HCT116 (cell line): Measurements from ENCODE around the gene FHIT. TPM values are rescaled to one million over a fixed set of nuclear protein-coding genes. Genes with fewer than 3 reads are reported as not detected.

Source experiments
- ATAC-seq: fragments of 200-7000 bp; cut with Tn5 transposase; 2 replicates; pipeline ENCODE4 v1.9.1; 2020; ENCODE audit warnings: mild to moderate bottlenecking, moderate library complexity
- BruUV-seq: library from RNA; stranded (reverse); fragments of 400-500 nt; replicated peaks from 2 replicates; lab custom pipeline; 2021; lab: Mats Ljungman, UMichigan
- CTCF ChIA-PET: fragments of 300-600 bp; sonication (Branson Sonifier 250); formaldehyde crosslinking; loops from one replicate; lab custom pipeline; 2021; ENCODE audit warnings: antibody characterized with exemption; lab: Charles Lee
- POLR2A ChIA-PET: fragments of 300-600, 350-600 bp; sonication (Branson Sonifier 250); formaldehyde crosslinking; loops from one replicate; lab custom pipeline; 2021; ENCODE audit warnings: antibody characterized with exemption; lab: Charles Lee
- RAD21 ChIA-PET, 2 experiments: fragments of 300-600 bp; sonication (Branson Sonifier 250); formaldehyde crosslinking; loops; one replicate each; lab custom pipeline; 2023; ENCODE audit warnings: low total read pairs in 2 of 2; ENCODE audit not compliant: uncharacterized antibody in 2 of 2, unreplicated experiment in 2 of 2, low non-redundant PET in 1 of 2; lab: Charles Lee
- DNase-seq: peaks from one replicate; pipeline ENCODE4 v3.0.0-alpha.2; 2010; ENCODE audit warnings: low read depth, low spot score
- H2AFZ ChIP-seq: fragments of 200-600 bp; shearing (Covaris generic), sonication (generic); 2 replicates; pipeline ENCODE4 v1.6.1; 2017; ENCODE audit warnings: low read depth, mixed run types, mixed read lengths, antibody characterized with exemption, low read length; ENCODE audit not compliant: poor library complexity, severe bottlenecking
- H3K27ac ChIP-seq: 2 replicates; pipeline ENCODE4 v1.5.1; 2012; ENCODE audit warnings: low read depth, low read length
- H3K27me3 ChIP-seq: fragments of 200-600 bp; sonication (generic); 2 replicates; pipeline ENCODE4 v1.6.1; 2016; ENCODE audit warnings: mixed run types, low read length, mixed read lengths; ENCODE audit not compliant: insufficient read depth
- H3K36me3 ChIP-seq, 2 experiments: fragments of 200-500 bp in 1 of 2; fragments of 200-600 bp in 1 of 2; sonication (Bioruptor generic) in 1 of 2; sonication (generic) in 1 of 2; 2 replicates each; pipeline versions ENCODE4 v1.5.1 to v1.6.1; 2014 to 2016; ENCODE audit warnings: low read length in 2 of 2, inconsistent platforms in 1 of 2, mixed read lengths in 1 of 2, mixed run types in 1 of 2; ENCODE audit not compliant: insufficient read depth in 2 of 2, control insufficient read depth in 1 of 2
- H3K4me1 ChIP-seq, 2 experiments: fragments of 200-600 bp in 1 of 2; sonication (generic) in 1 of 2; 2 replicates each; pipeline versions ENCODE4 v1.5.1 to v1.6.1; 2012 to 2017; ENCODE audit warnings: low read length in 2 of 2, inconsistent platforms in 1 of 2, mild to moderate bottlenecking in 1 of 2, mixed read lengths in 1 of 2, mixed run types in 1 of 2, moderate library complexity in 1 of 2; ENCODE audit not compliant: insufficient read depth in 2 of 2, control insufficient read depth in 1 of 2
- H3K4me2 ChIP-seq: fragments of 200-600 bp; sonication (generic); 2 replicates; pipeline ENCODE4 v1.6.1; 2017; ENCODE audit warnings: mixed run types, low read length, mixed read lengths
- H3K4me3 ChIP-seq, 2 experiments: fragments of 200-600 bp in 1 of 2; sonication (generic) in 1 of 2; replicated peaks in 1 of 2; 2 replicates each; pipeline ENCODE4 v1.5.1; 2011 to 2016; ENCODE audit warnings: low read length in 2 of 2, control low read depth in 1 of 2, low read depth in 1 of 2, mild to moderate bottlenecking in 1 of 2, mixed read lengths in 1 of 2, mixed run types in 1 of 2
- H3K79me2 ChIP-seq: fragments of 200-600 bp; sonication (generic); 2 replicates; pipeline ENCODE4 v1.6.1; 2017; ENCODE audit warnings: mild to moderate bottlenecking, mixed run types, low read length, moderate library complexity, mixed read lengths; ENCODE audit not compliant: insufficient read depth
- H3K9ac ChIP-seq: fragments of 200-600 bp; sonication (generic); 2 replicates; pipeline ENCODE4 v1.6.1; 2016; ENCODE audit warnings: low read length, mixed read lengths
- H3K9me2 ChIP-seq: fragments of 200-600 bp; sonication (generic), shearing (Covaris generic); 2 replicates; pipeline ENCODE4 v1.6.1; 2017; ENCODE audit warnings: mixed run types, mild to moderate bottlenecking, moderate library complexity; ENCODE audit not compliant: insufficient read depth
- H3K9me3 ChIP-seq, 2 experiments: fragments of 200-500 bp in 1 of 2; fragments of 200-600 bp in 1 of 2; sonication (Bioruptor generic) in 1 of 2; sonication (generic) in 1 of 2; 2 replicates each; pipeline ENCODE4 v1.6.1; 2014 to 2017; ENCODE audit warnings: low read length in 2 of 2, mixed read lengths in 2 of 2, inconsistent platforms in 1 of 2, low read depth in 1 of 2, mild to moderate bottlenecking in 1 of 2, mixed run types in 1 of 2, moderate library complexity in 1 of 2; ENCODE audit not compliant: control insufficient read depth in 1 of 2, insufficient read depth in 1 of 2
- H4K20me1 ChIP-seq: fragments of 200-600 bp; sonication (generic), shearing (Covaris generic); 2 replicates; pipeline ENCODE4 v1.6.1; 2017; ENCODE audit warnings: mixed run types, mild to moderate bottlenecking, moderate library complexity; ENCODE audit not compliant: insufficient read depth
- ATF3 ChIP-seq: IDR thresholded peaks from 2 replicates; pipeline ENCODE4 v1.6.1; 2012
- EZH2phosphoT487 ChIP-seq: fragments of 200-600 bp; IDR thresholded peaks from 2 replicates; pipeline ENCODE4 v1.6.1; 2018; ENCODE audit warnings: antibody characterized with exemption, borderline replicate concordance
- JUND ChIP-seq: IDR thresholded peaks from 2 replicates; pipeline ENCODE4 v1.6.1; 2012
- RAD21 ChIP-seq: IDR thresholded peaks from 2 replicates; pipeline ENCODE4 v1.6.1; 2012; ENCODE audit warnings: low read depth, mild to moderate bottlenecking
- SIN3A ChIP-seq: IDR thresholded peaks from 2 replicates; pipeline ENCODE4 v1.6.1; 2012; ENCODE audit warnings: low read depth
- SP1 ChIP-seq: IDR thresholded peaks from 2 replicates; pipeline ENCODE4 v1.6.1; 2012; ENCODE audit warnings: low read depth
- ZBTB33 ChIP-seq: IDR thresholded peaks from 2 replicates; pipeline ENCODE4 v1.6.1; 2011; ENCODE audit warnings: mild to moderate bottlenecking, low read length, moderate library complexity; ENCODE audit not compliant: insufficient replicate concordance; ENCODE audit errors: extremely low read depth
- ZNF274 ChIP-seq: fragments of 200-500 bp; sonication (Bioruptor generic); IDR thresholded peaks from 2 replicates; pipeline ENCODE4 v1.6.1; 2014; ENCODE audit warnings: mild to moderate bottlenecking, low read depth, low read length, inconsistent platforms
- intact Hi-C: fragments of 100-400 bp; cut with micrococcal nuclease; formaldehyde crosslinking; loops from 2 replicates; pipeline ENCODE4 v1.10.0; 2022
- total RNA-seq: library from RNA; stranded (reverse); gene quantifications from one replicate; pipeline ENCODE4 v1.2.1, GENCODE V29; 2021; ENCODE audit not compliant: unreplicated experiment
- TF ChIP-seq, protein P1 (sequence below): IDR thresholded peaks from 2 replicates; pipeline ENCODE4 v1.6.1; 2012; ENCODE audit warnings: low read depth
- TF ChIP-seq, protein P2 (sequence below): IDR thresholded peaks from 2 replicates; pipeline ENCODE4 v1.6.1; 2012

Gene FHIT
- total RNA-seq, 1 experiment from 2014 or later: 20.1 TPM

- TF ChIP-seq, protein P1, sequence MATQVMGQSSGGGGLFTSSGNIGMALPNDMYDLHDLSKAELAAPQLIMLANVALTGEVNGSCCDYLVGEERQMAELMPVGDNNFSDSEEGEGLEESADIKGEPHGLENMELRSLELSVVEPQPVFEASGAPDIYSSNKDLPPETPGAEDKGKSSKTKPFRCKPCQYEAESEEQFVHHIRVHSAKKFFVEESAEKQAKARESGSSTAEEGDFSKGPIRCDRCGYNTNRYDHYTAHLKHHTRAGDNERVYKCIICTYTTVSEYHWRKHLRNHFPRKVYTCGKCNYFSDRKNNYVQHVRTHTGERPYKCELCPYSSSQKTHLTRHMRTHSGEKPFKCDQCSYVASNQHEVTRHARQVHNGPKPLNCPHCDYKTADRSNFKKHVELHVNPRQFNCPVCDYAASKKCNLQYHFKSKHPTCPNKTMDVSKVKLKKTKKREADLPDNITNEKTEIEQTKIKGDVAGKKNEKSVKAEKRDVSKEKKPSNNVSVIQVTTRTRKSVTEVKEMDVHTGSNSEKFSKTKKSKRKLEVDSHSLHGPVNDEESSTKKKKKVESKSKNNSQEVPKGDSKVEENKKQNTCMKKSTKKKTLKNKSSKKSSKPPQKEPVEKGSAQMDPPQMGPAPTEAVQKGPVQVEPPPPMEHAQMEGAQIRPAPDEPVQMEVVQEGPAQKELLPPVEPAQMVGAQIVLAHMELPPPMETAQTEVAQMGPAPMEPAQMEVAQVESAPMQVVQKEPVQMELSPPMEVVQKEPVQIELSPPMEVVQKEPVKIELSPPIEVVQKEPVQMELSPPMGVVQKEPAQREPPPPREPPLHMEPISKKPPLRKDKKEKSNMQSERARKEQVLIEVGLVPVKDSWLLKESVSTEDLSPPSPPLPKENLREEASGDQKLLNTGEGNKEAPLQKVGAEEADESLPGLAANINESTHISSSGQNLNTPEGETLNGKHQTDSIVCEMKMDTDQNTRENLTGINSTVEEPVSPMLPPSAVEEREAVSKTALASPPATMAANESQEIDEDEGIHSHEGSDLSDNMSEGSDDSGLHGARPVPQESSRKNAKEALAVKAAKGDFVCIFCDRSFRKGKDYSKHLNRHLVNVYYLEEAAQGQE: no peak
- TF ChIP-seq, protein P2, sequence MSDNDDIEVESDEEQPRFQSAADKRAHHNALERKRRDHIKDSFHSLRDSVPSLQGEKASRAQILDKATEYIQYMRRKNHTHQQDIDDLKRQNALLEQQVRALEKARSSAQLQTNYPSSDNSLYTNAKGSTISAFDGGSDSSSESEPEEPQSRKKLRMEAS: no peak
Measured at GRCh38 chr3:60953351-60953750, 297.9 kb downstream of the FHIT start (continued).

- Histone ChIP-seq H3K4me2 (no peak overlapping the region), H3K4me1 (no peaks in the 10 kb centered on the region), H3K36me3 (no peaks in the 10 kb centered on the region), H3K9me2 (no peaks in the 10 kb centered on the region), H4K20me1 (no peaks in the 10 kb centered on the region), H3K9ac (no peak overlapping the region), H3K27me3 (no peaks in the 10 kb centered on the region), H3K4me3 (no peak overlapping the region), H2AFZ (no peak overlapping the region), H3K27ac (no peak overlapping the region), H3K9me3 (no peaks in the 10 kb centered on the region), H3K79me2 (no peaks in the 10 kb centered on the region)
- intact Hi-C loops: no loop called here
- DNase-seq (no peak), ATAC-seq (no peak)
- ChIA-PET RAD21 (no interaction called here), POLR2A (no interaction called here), CTCF (no interaction called here)
- TF ChIP-seq SP1: no peak
- TF ChIP-seq, protein P2: no peak
- no peak for TF ChIP-seq ZBTB33
- no peak for TF ChIP-seq SIN3A
- no peak for TF ChIP-seq JUND
- no peak for TF ChIP-seq RAD21
- TF ChIP-seq ATF3: no peak
- no peak for TF ChIP-seq ZNF274
- TF ChIP-seq, protein P1: no peak
- TF ChIP-seq EZH2phosphoT487: no peak
- BruUV-seq: no TSS peak
Measured at GRCh38 chr3:60952055-60952454, 299.2 kb downstream of the FHIT start.
